ENCODE data around the gene MYEF2.

The MYEF2 gene
- total RNA-seq, result 3.9 to 14.1 (median 10.9) reads per million in 4 experiments

- DNase-seq, result peak; percentile 41
These were observed at the start of gene MYEF2 for GRCh38 chr15:48177766-48178647. Gene MYEF2 (minus strand): TSS chr15:48178295. CDS start chr15:48178237, 58 bp downstream.

- DNase-seq, result no peak
These were observed 47.7 kb upstream of the MYEF2 start for GRCh38 chr15:48225771-48226170.

- DNase-seq, result no peak
These were observed 44.5 kb upstream of the MYEF2 start for GRCh38 chr15:48222627-48223026.

- no peak for DNase-seq
These were observed 43.8 kb upstream of the MYEF2 start for GRCh38 chr15:48221885-48222284.

- no peak for DNase-seq
These were observed 43.2 kb upstream of the MYEF2 start for GRCh38 chr15:48221261-48221660.

GRCh38 chr15:48205981-48206380 lies 27.9 kb upstream of the MYEF2 start, which contains the start of gene SLC12A1:
Gene SLC12A1 (plus strand): TSS chr15:48206302. CDS start chr15:48207720, 1,418 bp downstream.
- DNase-seq, result no peak

GRCh38 chr15:48202068-48202467 lies 24.0 kb upstream of the MYEF2 start:
- no peak for DNase-seq

GRCh38 chr15:48191574-48192225 lies 13.6 kb upstream of the MYEF2 start, which contains the start of gene CTXN2:
Gene CTXN2 (plus strand): TSS chr15:48191665. CDS start chr15:48201301, 9,636 bp downstream.
- DNase-seq, result no peak

- DNase-seq, result no peak
These were observed 13.0 kb upstream of the MYEF2 start for GRCh38 chr15:48190932-48191573.

- no peak for DNase-seq
These were observed 8.2 kb upstream of the MYEF2 start for GRCh38 chr15:48186271-48186670.

- DNase-seq, result no peak
These were observed 7.4 kb upstream of the MYEF2 start for GRCh38 chr15:48185529-48185928.

GRCh38 chr15:48182749-48183148 lies 4.7 kb upstream of the MYEF2 start:
- DNase-seq, result no peak

GRCh38 chr15:48178648-48178931 lies 495 bp upstream of the MYEF2 start:
- no peak for DNase-seq

GRCh38 chr15:48177383-48177765 lies 721 bp downstream of the MYEF2 start:
- no peak for DNase-seq

- DNase-seq, result no peak
These were observed 1.1 kb downstream of the MYEF2 start for GRCh38 chr15:48176957-48177356.

GRCh38 chr15:48176112-48176511 lies 2.0 kb downstream of the MYEF2 start:
- DNase-seq, result no peak

- DNase-seq, result no peak
These were observed 3.0 kb downstream of the MYEF2 start for GRCh38 chr15:48175126-48175525.

- DNase-seq, result no peak
These were observed 7.1 kb downstream of the MYEF2 start for GRCh38 chr15:48170981-48171380.

GRCh38 chr15:48168616-48169015 lies 9.5 kb downstream of the MYEF2 start:
- DNase-seq, result no peak

GRCh38 chr15:48153526-48153925 lies 24.6 kb downstream of the MYEF2 start:
- DNase-seq, result no peak

GRCh38 chr15:48149858-48150257 lies 28.2 kb downstream of the MYEF2 start:
- DNase-seq, result no peak

- no peak for DNase-seq
These were observed 30.7 kb downstream of the MYEF2 start for GRCh38 chr15:48147358-48147757.

GRCh38 chr15:48145923-48146322 lies 32.2 kb downstream of the MYEF2 start:
- no peak for DNase-seq

- no peak for DNase-seq
These were observed 33.2 kb downstream of the MYEF2 start for GRCh38 chr15:48144889-48145288.

Measured in effector CD8-positive, alpha-beta T cell (primary cell).